Heart left ventricle (tissue), 13 donors: Measurements from ENCODE around the gene CPXM2.

Source experiments
- CTCF ChIP-seq, 12 donors: fragments of 200-600 bp; sonication (generic) in 4 of 12; IDR thresholded peaks; one replicate each; pipeline versions ENCODE4 v1.5.0 to v1.8.0; 2018 to 2022; ENCODE audit warnings: antibody characterized with exemption in 12 of 12, mild to moderate bottlenecking in 5 of 12
- POLR2A ChIP-seq, 2 donors: fragments of 450-650 bp; IDR thresholded peaks; one replicate each; pipeline ENCODE4 v1.6.1; 2017; ENCODE audit warnings: antibody characterized with exemption in 2 of 2, mild to moderate bottlenecking in 2 of 2, moderate library complexity in 2 of 2
- donor health status: ischemic (EF 13 %, LVEDD 7.1; RV severe dilation, severe dysfunction).
- donor health status: DM: no; HTN: yes; CAD: no.
- donor health status: DM: no; HTN: no; CAD: no.
- donor health status: ischemic (EF 25% LVEDD 6.9; RV normal size, moderate dysfunction).
- donor health status: ischemic (EF 25% LVEDD 5.7; RV mildly dilated, moderate dysfunction).
- donor health status: ischemic (EF 35%, LVEDD 5.7; RV mildly dilated, moderate dysfunction).
- donor health status: nonischemic (EF 11% LVEDD 7.7; RV severe dilation, severe dysfunction).
- donor health status: DM: yes; HTN: yes; CAD: no.
- donor health status: PGD.
- donor health status: ischemic (EF 29% LVEDD 5.4; RV normal size, mild dysfunction).
- donor health status: nonischemic (EF 23%, LVEDD 6.1; RV moderate dilation, normal function).

GRCh38 chr10:123863183-123863575 is 28.4 kb downstream of the CPXM2 start:
- TF ChIP-seq CTCF (IDR thresholded peaks at IDR 0.05) = no peak
- no peak for TF ChIP-seq POLR2A (IDR thresholded peaks at IDR 0.05)
